GM21526 (cell line): ENCODE results near the gene RER1.

ENCODE experiments used
- ATAC-seq: cut with Tn5 transposase; IDR thresholded peaks from one replicate; pipeline ENCODE4 v1.9.1; 2021; ENCODE audit warnings: moderate library complexity; ENCODE audit not compliant: unreplicated experiment, low FRiP score

Gene RER1

DNA sequence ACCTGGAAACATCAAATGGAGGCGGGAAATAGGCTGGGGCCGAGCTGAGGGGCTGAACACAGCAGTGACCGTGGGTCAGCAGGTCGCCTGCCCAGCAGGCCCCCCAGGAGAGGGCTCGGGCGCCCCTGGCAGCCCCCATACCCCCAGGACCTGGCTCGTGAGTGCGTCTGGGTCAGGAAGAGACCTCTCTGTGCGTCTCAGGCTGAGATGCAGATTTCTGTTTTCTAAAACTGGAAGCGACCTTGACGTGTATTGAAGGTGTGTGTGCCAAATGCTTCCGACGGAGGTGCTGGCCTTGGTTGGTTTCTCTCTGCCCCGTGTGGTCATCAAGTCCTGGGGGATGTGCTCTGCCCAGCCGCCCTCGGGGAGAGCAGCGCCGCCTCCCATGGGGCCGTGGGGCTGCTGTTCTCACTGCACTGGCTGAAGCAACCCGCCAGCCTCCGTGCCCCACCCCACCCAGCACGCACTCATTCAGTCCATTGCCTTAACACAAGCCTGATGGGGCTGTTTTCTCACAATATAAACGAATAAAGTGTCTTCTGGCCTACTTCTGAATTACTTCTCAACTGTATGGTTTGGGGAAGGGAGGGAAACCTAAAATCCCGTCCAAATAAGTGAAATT, 13.4 kb downstream of the RER1 start:
- no peak for ATAC-seq

DNA sequence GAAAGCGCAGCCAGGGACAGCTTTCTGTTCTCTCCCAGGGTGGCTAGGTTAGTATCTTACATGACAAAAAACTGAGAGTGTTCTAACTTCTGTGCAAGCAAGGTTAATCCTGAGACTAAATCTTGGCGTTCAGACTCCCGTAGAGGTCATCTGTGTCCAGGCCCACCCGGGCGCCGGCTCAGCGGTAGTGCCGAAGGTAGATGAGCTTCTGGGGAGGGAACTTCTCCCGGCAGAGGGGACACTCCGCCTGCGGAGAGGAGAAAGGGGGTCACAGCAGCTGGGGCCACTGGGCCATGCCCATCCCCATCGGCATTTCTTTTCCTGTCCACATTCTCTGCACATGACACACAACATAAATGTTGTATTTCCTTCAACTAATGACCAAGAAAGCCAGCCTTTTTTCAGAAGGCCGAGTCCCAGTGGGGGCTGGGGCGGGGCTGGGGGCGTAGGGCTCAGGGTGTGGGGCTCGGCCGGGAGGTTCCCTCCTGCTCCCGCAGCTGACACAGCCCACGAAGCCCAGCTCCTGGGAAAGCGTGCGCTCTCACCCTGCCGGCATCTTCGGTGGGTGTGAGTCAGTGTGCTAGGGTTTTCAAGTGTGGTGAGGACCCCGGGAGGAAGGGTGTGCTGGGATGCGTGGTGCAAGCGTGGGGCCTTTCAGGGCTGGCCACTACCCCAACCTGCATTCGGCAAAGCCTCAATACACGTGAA, 14.1 kb downstream of the RER1 start:
- no peak for ATAC-seq

DNA sequence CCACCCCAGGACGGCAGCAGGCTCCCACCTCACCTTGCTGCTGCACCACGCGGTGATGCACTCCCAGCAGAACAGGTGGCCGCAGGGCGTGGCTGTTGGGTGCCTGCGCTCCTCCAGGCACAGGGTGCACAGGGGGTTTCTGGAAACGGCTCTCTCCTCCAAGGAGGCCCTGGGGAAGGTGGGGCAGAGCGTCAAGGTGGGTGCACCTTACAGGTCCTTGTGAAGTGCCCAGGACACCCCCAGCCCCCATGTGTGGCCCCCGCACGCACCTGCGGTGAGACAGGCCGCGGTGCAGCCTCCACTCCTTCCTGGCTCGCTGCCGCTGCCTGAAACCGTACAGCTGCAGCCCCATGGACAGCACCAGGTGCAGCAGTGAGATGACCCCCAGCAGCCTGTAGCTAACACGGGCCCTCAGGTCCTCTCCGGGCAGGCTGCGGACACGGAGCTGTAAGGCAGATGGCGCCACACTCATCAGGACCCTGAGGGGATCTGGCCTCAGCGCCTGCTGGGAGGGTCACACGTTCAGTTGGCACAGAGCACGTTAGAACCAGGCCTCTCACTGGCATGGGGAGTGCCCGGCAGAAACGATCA, 14.9 kb downstream of the RER1 start:
- ATAC-seq = no peak

DNA sequence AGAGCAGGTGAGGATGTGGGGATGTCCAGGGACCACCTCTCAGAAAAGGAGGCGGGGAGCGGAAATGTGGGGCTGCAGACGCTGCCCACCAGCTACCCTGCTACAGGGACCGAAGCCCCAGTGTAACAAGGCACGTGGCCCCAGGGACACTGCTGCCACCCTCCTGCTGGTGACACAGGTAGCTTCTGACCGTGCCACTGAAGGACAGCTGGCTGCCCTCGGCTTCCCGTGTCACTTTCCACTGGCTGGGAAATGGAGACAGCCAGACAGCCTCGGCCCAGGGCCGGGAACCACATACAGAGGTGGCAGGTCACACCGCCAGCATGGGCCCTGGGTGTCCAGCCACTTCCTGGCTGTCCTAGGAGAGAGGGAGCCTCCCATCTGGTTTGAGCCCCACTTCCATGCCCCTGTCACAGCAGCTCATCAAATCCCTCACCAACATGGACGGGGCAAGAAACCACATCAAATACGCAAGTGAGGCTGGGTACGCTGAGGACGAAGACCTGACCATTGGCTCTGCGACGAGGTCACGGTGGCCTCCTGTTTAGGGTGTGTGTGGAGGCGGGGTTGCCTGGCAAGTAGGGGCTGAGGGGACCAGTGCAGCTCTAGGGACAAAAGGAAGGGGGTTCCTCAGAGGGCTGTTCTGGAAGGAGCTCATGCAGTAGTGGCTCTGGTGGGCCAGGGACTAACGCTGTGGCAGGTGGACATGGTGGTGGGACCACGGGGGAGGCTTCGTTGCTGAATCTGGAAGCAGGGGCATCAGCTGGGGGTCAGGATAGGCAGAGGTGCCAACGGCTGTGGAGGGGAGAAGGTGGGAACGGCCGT, 15.7 kb downstream of the RER1 start:
- ATAC-seq = no peak

DNA sequence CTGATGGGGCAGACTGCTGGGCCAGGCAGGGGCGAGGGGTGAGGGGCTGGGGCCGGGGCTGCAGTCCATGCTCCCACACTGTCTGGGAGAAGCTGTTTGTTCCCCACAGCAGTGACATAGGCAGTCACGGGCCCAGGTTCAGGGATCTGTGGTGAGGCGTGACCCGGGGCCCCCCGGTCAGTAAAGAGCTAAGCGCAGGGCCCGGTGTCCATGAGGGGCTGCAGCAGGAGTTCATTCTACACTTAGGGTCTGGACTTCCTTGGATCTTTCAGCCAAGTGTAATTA, 16.3 kb downstream of the RER1 start:
- no peak for ATAC-seq

DNA sequence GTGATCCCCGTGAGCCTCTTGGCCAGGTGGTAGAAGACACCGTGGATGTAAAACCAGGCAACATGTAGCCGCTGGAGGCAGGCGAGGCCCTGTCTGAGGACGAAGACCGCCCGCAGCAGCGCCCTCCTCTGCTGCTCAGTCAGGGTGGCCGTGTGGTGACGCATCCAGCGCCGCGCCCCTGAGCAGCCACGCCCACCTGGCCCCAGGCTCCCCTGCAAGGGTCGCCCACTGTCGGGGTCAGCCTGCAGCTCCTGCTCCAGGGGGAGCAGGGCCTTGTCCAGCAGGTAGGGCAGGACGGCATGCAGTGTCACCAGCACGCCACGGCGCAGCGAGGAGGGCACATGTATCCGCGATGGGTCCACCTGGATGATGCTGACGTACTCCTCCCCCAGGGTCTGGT, 16.8 kb downstream of the RER1 start:
- ATAC-seq = no peak

DNA sequence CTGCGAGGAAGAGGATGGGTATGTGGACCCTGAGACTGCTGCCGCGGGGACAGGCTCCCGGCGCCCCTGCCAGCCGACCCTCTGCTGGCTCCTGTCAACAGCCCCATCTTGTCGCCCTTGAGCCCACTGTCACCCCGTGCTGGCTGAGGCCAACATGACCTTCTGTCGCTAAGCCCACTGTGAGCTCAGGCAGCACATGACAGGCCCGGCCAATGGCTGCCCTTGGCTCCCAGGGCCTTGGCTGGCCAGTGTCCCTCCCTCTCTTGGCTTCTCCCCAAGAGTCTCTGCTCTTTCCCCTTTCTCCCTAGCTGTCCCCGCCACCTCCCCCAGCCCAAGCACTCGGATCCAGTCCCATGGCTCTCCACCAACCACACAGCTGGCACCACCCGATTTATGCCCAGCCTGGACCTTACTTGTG, 17.2 kb downstream of the RER1 start:
- ATAC-seq = no peak

DNA sequence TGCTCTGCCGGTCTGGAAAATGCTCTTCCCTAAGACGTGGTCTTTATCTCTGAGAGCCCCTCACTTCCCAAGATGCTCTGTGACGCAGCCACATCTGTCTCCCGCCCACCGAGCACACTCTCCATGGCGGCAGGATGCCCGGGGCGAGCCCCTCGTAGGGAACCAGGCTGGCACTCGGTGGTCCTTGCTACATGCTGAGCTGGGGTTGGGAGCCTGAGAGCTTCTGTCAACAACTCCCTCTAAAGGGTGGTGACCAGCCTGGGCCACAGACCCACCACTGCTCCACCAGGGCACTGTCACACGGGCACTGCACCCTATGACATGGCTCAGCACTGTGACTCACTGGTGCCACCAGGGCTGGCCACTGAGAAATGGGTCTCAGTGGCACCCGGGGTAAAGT, 18.1 kb downstream of the RER1 start:
- ATAC-seq = no peak

DNA sequence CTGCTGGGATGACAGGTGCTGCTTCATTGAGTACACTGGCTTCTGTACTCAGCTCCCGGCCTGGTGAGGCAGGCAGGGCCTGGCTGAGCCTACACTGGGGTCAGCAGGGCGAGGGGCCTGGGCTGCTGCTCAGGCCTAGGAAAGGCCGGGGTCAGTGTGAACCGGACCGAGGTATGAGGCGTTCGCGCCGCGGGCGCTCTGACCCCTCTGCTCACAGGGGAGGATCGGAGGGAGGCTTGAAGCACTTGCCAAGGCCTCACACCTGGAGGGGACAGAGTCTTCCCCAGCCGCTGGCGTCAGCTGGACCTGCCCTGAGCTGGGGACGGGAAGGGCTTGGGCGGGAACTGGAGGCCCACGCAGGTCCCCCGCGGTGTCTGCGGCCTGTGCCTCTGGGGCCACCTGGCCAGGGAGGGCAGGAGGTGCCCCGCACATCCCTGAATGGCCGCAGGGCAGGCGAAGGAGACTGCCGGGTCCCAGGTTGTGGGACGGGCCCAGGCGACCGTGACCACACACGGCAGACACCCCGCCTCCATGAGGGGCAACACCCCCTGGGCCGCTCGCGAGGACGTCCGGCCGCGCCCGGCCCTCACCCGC, 20.3 kb downstream of the RER1 start:
- ATAC-seq = peak; percentile 17

DNA sequence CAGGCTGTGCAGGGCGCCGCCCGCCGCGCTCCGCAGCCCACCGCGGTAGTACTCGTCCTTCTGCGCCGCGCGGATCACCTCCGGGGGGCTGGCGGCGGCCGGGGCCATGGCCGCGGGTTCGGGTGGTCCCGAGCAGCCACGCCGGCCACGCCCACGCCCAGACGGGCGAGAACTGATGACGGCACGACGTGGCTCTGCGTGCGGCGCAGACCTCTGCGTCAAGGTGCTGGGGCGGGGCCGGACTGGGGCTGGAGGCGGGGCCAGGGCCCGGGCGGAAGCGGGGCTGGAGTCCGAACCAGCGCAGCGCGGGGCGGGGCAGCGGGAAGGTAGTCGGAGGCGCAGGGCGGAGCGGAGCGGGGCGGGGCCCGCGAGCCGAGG, 20.7 kb downstream of the RER1 start, which contains the start of gene PEX10:
PEX10 (minus strand) TSS at position 170 of the 378 bp plus-strand sequence; CDS start at position 108, 62 bp downstream.
- peak; percentile 68 for ATAC-seq

DNA sequence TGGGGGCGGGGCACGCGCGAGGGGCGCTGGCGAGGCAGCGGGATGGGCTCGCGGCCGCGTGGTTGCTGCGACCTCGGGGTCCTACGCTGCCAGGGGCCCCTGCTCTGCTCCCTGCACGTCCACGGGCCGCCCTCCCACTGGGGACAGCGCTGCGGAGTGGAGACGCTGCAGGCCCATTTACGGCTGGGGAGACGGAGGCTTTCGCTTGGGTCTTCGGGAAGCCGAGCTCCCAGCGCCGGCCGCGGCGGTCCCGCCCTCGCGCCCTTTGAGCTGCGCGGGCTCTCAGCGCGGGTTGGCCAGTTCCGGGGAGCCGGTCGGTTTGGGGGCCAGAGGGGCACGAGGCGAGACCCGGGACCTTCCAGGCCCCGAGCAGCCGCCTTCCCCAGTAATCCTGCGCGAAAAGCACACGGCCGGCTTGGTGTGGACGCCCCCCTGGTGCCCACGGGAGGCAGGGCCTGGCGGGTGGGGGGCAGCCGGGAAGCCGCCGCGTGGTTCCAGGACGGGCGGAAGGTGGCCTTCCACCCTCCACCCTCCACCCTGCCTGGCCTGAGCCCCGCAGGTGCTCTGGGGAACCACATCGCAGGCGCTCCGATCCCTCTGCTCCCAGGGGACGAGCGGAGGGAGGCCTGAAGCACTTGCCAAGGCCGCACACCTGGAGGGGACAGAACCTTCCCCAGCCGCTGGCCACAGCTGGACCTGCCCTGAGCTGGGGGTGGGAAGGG, 21.3 kb downstream of the RER1 start:
- ATAC-seq = peak; percentile 20

DNA sequence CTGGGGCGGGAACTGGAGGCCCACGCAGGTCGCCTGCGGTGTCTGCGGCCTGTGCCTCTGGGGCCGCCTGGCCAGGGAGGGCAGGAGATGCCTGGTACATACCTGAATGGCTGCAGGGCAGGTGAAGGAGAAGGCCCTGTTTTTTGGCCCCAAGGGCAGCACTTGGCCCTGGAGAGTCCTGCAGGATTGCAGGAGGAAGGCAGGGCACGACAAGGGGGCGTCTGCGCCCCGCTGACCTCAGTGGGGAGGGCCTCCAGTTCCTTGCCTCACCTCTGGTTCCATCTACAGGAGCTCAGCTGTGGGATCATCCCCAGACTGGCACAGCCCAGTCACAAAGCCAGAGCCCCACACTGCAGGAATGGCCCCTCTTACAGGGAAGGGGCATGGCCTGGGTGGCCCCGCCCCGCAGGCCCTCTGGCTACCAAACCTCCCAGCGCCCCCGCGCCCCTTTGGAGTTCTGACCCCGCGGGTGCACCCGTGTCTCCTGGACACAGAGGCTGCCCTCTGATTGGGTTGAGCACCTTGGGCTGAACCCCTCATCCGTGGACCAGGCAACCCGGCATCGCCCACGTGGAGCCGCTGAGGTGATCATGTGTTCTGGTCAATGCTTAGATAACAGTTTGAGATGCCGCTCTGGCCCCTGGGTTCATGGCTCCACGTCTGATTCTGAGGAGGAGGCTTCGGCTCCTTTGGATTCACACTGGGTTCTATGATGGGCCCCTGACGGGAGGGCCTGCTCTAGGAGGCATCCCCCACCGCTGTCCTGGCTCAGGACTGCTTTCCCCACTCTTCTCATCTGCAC, 22.1 kb downstream of the RER1 start:
- peak; percentile 0 for ATAC-seq

DNA sequence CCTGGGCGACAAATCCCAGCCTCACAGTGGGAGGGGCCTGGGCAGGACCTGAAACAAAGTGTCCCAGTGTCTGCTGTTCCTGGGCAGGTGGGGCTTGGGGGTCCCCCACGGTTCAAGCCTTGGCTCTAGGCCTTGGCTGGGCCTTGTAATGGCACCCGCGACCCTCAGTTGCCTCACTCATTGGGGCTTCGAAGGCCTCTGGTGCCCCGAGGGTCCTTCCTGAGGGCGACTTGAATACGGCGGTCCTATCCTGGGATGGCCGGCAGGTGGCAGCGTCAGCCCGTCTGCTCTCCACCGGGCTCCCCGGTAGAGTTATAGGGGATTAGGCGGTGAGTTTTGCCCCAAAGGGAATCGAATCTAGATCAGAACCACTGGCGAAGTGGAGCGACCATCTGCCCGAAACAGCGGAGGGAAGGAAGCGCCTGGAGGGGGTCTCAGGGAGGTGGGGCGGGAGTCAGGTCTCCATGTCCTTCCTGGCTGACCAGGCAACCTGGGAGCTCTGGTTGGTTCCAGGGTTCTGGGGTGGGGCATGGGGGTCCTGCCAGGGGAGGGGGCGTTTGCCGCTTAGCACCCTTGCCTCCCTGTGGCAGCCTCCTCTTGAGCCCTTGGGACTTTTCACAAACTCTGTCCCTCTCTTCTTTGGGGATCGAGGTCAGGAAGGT, 22.8 kb downstream of the RER1 start:
- no peak for ATAC-seq

DNA sequence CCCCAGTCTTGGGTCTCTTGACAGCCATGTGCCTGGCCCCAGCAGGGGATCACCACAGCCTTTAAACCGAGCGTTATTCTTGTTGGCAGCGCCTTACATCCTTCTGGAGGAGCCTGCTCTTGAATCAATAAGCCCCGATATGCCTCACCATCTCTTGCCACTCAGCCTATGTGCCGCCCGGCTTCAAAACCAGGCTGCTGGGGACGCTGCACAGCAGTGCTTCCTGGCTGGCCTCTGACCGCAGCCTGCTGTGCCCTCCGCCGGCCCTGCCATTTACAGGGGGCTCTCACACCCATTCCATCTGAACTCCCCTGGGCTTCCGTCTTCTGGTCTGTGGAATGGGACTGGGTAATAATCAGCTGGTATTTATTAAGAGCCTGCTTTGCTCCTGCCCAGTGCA, 23.7 kb downstream of the RER1 start:
- ATAC-seq = no peak

DNA sequence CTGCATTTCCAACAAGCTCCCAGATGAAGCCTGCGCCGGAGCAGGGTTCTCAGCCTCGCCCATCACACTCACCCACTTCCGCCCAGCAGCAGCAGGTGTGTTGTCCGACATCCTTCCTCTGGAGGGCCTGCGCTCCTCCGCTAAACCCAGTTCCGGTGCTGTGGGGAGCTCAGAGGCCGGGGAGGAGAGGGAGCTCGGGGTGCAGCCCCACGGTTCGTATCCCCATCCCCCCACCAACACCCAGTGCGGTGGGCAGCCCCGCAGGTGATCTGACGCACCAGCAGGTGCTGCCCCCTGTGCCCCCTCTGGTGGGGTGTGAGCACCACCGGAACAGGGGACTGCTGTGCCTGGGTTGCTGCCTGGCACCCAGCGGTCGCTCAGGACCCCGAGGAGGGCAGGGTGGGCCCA, 24.2 kb downstream of the RER1 start:
- no peak for ATAC-seq

DNA sequence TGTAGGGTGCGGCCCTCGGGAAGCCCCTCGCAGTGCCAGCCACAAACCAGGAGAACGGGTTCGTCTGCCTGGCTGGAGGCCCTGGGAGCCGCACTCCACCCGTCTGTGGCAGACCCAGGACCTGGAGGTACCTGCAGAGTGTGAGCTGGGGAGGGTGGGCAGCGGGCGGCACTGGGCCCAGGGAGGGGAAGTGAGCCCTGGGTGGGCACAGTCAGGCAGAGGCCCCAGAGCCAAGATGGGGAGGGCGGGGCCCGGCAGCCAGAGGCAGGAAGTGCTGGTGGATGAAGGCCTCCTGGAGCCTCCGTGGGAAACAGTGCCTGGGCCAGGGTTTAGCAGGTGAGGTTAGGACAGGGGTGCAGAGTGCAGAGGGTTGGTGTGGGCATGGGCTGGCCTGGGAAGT, 24.8 kb downstream of the RER1 start:
- no peak for ATAC-seq

DNA sequence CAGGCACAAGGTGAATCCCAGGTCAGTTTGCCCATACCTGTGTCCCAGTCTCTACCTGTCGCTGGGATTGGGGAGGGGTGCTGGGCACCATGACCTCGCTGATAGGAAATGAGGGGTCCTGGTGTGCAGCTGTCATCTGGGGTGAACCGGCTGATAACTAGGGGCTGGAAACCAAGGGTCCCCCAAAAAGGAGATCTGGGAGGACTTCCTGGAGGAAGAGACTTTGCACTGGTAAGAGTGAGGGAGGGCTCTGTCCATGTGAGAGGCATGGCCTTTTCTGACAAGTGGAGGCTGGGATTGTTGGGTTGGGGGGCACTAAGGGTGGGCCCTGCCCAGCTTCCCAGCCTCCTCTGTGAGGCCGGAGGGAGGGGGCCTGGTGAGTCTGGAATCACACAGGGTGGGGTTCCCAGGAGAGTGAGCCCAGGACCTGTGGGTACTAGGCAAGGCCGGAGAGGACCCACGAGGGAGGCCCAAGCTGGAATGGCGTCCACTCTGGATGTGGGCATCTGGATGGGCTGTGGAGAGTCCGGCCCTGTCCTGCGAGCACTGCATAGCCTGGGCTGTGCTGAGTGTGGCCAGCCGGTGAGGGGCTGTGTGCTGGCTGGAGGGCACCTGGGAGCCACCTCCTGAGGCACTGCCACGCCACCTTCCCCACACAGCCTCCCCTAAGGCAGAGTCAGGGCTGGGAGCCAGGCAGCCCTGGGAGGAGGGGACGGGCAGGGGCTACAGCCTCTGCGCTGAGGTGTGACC, 25.6 kb downstream of the RER1 start:
- no peak for ATAC-seq

DNA sequence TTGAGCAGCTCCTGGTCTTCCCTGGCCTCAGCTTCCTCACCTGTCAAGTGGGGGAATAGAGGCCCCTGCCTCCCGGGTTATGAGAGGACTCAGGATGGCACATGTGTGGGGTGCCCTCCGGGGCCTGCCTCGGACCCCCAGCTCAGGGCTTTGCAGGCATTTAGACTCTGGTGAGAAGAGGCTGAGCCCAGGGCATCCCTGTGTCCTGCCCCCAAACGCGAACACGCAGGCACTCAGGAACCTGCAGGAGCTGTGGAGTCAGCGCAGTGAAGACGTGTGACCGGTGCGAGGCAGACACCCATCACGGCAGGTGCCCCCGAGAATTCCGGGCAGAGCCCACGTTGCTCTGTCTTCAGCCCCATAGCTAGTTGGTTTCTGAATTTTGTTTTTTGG, 26.2 kb downstream of the RER1 start:
- no peak for ATAC-seq
